Right ventricle myocardium superior (tissue), 1 donor: ENCODE data around the gene HSPB9. TPM values are rescaled to one million over a fixed set of nuclear protein-coding genes. Genes with fewer than 3 reads are reported as not detected.

Experiments used
- ATAC-seq: fragments of 200-7000 bp; cut with Tn5 transposase; one replicate; pipeline ENCODE4 v1.9.1; 2020; ENCODE audit warnings: mild to moderate bottlenecking; ENCODE audit not compliant: poor library complexity
- DNase-seq: peaks from one replicate; pipeline ENCODE4 v3.0.0-alpha.2; 2020
- intact Hi-C: fragments of 100-400 bp; cut with DNase I; formaldehyde crosslinking; loops from one replicate; pipeline ENCODE4 v1.11.2; 2022
- total RNA-seq: library from RNA; stranded (reverse); fragmentation: NEBNext Ultra II Directional; extraction: Animal tissue kit (Norgen Biotek cat#: 25700); gene quantifications from one replicate; pipeline ENCODE4 v1.2.1, GENCODE V29; 2021
- donor health status: DM: no; HTN: yes; CAD: no; lungs with severe emphysema.

HSPB9 gene
- total RNA-seq, 1 donor from 2014 or later, result 0.11 TPM

- ATAC-seq (no peak), DNase-seq (no peak)
- intact Hi-C loops, result no loop called here
Measured at GRCh38 chr17:42166196-42166763, 43.7 kb downstream of the HSPB9 start.

- ATAC-seq (no peak), DNase-seq (no peak)
- intact Hi-C loops, result no loop called here
Measured at GRCh38 chr17:42167807-42168206, 45.2 kb downstream of the HSPB9 start.

DNA sequence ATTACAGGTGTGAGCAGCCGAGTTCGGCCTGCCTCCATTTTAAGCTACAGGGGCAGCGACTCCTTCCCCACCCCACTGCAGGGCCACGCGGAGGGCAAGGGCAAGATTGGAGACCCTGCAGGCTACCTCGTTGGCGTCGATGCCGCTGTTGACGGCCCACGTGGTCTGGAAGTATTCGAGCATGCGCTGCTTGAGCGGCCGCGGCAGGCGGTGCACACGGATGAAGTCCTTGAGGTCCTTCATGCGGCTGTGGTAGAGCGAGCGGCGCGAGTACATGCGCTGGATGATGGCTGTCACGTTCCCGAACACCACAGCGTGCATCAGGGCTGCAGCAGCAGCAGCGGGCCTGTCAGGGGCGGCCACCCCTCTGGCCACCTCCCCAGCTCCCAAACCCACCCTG lies 46.7 kb downstream of the HSPB9 start:
- no peak for ATAC-seq
- intact Hi-C loops, result no loop called here

DNA sequence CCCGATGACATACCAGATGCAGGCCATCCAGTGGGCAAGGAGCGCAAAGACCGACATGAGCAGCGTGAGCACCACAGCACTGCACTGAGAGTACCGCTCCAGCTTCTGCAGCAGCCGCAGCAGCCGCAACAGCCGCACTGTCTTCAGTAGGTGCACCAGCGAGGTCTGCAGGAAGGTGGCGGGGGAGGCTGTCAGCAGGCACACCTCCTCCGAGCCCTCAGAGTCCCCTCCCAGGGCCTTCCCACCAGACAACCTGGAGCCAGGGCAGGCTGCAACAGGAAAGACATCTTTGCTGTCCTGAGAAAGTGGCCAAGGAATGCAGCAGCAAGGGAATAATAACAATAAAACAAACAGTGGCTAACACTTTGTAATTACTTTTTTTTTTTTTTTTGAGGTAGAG lies 49.2 kb downstream of the HSPB9 start:
- no peak for ATAC-seq
- intact Hi-C loops, result no loop called here
- DNase-seq, result no peak

More for the DNA sequence above, 46.7 kb downstream of the HSPB9 start:
- DNase-seq, result no peak

Other genes starting within 250 kb of the HSPB9 start
- 24.0 TPM for gene ACLY, start 203.9 kb upstream of the HSPB9 start, total RNA-seq
- 0.75 TPM for gene ODAD4, start 192.2 kb upstream of the HSPB9 start, total RNA-seq
- gene CNP, start 156.0 kb upstream of the HSPB9 start, total RNA-seq, result 23.0 TPM
- gene DNAJC7, start 105.4 kb upstream of the HSPB9 start, total RNA-seq, result 81.2 TPM
- 43.8 TPM for gene NKIRAS2, start 102.7 kb upstream of the HSPB9 start, total RNA-seq
- 0.59 TPM for gene C17orf113, start 72.2 kb upstream of the HSPB9 start, total RNA-seq
- gene ZNF385C, start 24.3 kb upstream of the HSPB9 start, total RNA-seq, result 0.16 TPM
- 2.5 TPM for gene DHX58, start 10.1 kb upstream of the HSPB9 start, total RNA-seq
- gene KAT2A, start 1.4 kb upstream of the HSPB9 start, total RNA-seq, result 22.6 TPM
- 38.6 TPM for gene RAB5C, start 32.2 kb downstream of the HSPB9 start, total RNA-seq
- gene KCNH4, start 58.3 kb downstream of the HSPB9 start, total RNA-seq, result 0.13 TPM
- gene HCRT, start 62.6 kb downstream of the HSPB9 start, total RNA-seq, result not detected
- 8.1 TPM for gene GHDC, start 71.7 kb downstream of the HSPB9 start, total RNA-seq
- gene STAT5B, start 153.6 kb downstream of the HSPB9 start, total RNA-seq, result 30.0 TPM
- 14.9 TPM for gene STAT5A, start 165.7 kb downstream of the HSPB9 start, total RNA-seq